GM18909 (cell line): Measurements from ENCODE around the gene OARD1.

Source experiments
- ATAC-seq: cut with Tn5 transposase; IDR thresholded peaks from one replicate; pipeline ENCODE4 v1.9.1; 2021; ENCODE audit warnings: mild to moderate bottlenecking; ENCODE audit not compliant: unreplicated experiment, poor library complexity

Gene OARD1

GRCh38 chr6:41075651-41076626 is 3.8 kb upstream of the OARD1 start:
- ATAC-seq: no peak

- ATAC-seq: no peak
Measured at GRCh38 chr6:41074692-41075436, 2.7 kb upstream of the OARD1 start.

- ATAC-seq: no peak
Measured at GRCh38 chr6:41073968-41074691, 2.0 kb upstream of the OARD1 start.

- peak; percentile 30 for ATAC-seq
Measured at GRCh38 chr6:41073203-41073967, 1.2 kb upstream of the OARD1 start.

- ATAC-seq: peak; percentile 66
Measured at GRCh38 chr6:41072836-41073202, 663 bp upstream of the OARD1 start, which contains the start of gene NFYA. Gene NFYA, plus strand, starts transcription at chr6:41072974. Its CDS starts 6,116 bp downstream, at chr6:41079090.

GRCh38 chr6:41071501-41071922 is 644 bp downstream of the OARD1 start:
- no peak for ATAC-seq

- ATAC-seq: no peak
Measured at GRCh38 chr6:41066867-41067304, 5.3 kb downstream of the OARD1 start.

GRCh38 chr6:41065550-41066026 is 6.6 kb downstream of the OARD1 start:
- ATAC-seq: no peak

GRCh38 chr6:41064841-41065240 is 7.3 kb downstream of the OARD1 start:
- ATAC-seq: no peak

GRCh38 chr6:41063884-41064285 is 8.3 kb downstream of the OARD1 start:
- no peak for ATAC-seq

- no peak for ATAC-seq
Measured at GRCh38 chr6:41062056-41062455, 10.1 kb downstream of the OARD1 start.

- no peak for ATAC-seq
Measured at GRCh38 chr6:41061196-41061726, 10.9 kb downstream of the OARD1 start.

- ATAC-seq: no peak
Measured at GRCh38 chr6:41059556-41059955, 12.6 kb downstream of the OARD1 start.

- no peak for ATAC-seq
Measured at GRCh38 chr6:41058783-41059181, 13.4 kb downstream of the OARD1 start.

- ATAC-seq: no peak
Measured at GRCh38 chr6:41056768-41057490, 15.2 kb downstream of the OARD1 start.

GRCh38 chr6:41055149-41055548 is 17.0 kb downstream of the OARD1 start:
- ATAC-seq: no peak

- ATAC-seq: no peak
Measured at GRCh38 chr6:41054511-41054910, 17.6 kb downstream of the OARD1 start.

GRCh38 chr6:41053041-41053440 is 19.1 kb downstream of the OARD1 start, which contains the start of gene APOBEC2:
Gene APOBEC2, plus strand, starts transcription at chr6:41053202. Its CDS starts 146 bp downstream, at chr6:41053348.
- ATAC-seq: no peak

GRCh38 chr6:41051873-41052272 is 20.3 kb downstream of the OARD1 start:
- no peak for ATAC-seq
